GM03348 (cell line): ENCODE measurements around the gene CAST.

ENCODE experiments used
- DNase-seq: peaks from one replicate; pipeline ENCODE4 v3.0.0; 2012; ENCODE audit warnings: low spot score

Gene CAST

DNA sequence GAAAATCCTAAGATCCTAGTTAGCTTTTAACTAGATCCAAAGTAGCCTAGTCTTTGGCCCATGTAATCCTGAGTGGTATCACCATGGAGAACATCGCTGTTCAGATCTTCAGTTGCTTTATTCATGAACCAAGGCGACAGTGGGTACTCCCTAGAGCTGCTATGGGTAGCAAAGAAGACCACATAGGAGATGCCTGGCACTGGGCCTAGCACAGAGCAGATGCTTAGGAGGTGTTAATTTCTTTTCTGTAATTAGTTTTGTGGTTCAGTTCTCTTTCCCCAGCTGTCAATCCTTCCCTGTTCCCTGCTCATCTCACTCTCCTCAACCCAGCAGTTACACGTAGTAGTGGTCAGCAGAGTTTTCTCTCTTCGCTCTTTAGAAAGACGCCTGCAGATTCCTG is 9.3 kb downstream of the CAST start:
- DNase-seq: no peak

GRCh38 chr5:96673127-96673526 is 11.0 kb downstream of the CAST start:
- no peak for DNase-seq

DNA sequence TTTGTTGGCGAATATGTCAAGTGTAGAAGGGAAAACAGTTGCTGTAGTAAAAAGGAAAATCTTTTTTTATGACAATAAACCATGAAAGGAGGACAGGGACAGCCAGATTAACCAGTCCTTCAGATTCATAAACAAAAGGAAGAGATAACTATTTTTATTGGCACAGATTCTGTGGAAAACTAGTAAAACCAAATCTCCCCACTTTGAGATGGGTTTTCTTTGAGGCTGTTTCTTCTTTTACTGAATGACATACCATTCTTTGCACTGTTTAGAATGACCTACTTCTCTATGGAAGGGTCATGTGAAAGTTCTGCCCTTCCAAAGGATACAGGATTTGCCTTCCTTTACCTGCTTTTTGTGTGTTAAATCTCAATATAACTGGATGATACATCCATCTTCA is 13.7 kb downstream of the CAST start:
- no peak for DNase-seq

DNA sequence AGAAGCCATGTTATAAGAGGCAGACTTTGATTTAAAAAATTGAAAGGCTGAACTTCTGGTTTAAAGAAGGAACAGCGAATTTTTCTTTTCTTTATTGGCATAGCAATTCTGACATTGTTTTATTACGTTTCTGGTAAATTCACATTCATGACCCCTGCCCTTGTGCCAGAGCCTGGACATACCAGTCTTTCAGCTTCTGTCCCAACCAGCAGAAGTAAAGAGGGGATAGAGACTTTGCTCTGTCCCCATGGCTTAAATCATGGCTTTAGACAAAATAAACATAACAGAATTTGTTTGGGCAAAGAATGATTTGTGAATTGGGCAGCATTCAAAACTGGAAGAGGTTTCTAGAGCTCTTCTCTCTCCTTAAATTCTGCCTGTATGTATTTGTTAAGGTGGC is 15.3 kb downstream of the CAST start:
- DNase-seq: no peak

DNA sequence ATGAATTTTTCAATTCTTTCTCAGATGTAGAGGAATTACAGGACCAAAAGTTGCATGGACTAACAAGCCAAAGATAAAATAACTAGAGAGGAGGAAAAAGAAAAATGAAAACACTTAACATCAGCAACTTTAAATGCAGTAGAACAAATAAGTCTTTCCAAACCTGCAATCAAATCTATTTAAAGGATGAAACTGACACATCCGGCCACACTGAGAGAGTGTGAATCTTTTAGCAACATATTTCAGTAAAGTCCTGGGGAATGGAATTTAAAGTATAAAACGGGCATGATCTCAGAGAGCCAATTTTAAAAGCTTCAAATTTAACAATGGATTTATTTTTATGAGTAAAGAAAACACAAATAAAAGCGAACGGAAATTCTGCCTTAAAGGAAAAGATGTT is 17.1 kb downstream of the CAST start:
- DNase-seq: no peak

- no peak for DNase-seq
These were observed 18.7 kb downstream of the CAST start for GRCh38 chr5:96680759-96681470.

- DNase-seq: no peak
These were observed 21.2 kb downstream of the CAST start for GRCh38 chr5:96683392-96683791.

GRCh38 chr5:96683810-96684209 is 21.6 kb downstream of the CAST start:
- no peak for DNase-seq

DNA sequence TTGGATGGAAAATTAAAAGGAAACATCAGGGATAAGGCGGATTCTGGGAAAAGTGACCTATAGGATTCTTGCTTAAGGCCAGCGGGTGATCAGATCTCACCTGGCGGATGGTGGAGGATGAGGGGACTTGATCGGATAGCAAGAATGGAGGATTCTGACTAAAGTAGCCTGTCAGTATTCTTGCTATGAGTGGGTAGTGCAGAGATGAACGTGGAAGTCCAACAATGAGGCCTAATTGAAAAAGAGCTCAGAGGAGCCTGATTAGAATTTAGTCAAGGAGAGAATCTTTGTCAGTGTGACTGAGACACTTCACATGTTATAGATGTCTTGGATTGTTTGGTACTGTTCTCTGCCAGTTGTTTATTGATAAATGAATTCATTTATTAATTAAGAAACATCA is 24.9 kb downstream of the CAST start:
- DNase-seq: no peak

- peak; percentile 49 for DNase-seq
These were observed 25.8 kb downstream of the CAST start for GRCh38 chr5:96687812-96688453.

GRCh38 chr5:96690861-96691260 is 28.7 kb downstream of the CAST start:
- no peak for DNase-seq

GRCh38 chr5:96691503-96692303 is 29.5 kb downstream of the CAST start:
- DNase-seq: peak; percentile 62

DNA sequence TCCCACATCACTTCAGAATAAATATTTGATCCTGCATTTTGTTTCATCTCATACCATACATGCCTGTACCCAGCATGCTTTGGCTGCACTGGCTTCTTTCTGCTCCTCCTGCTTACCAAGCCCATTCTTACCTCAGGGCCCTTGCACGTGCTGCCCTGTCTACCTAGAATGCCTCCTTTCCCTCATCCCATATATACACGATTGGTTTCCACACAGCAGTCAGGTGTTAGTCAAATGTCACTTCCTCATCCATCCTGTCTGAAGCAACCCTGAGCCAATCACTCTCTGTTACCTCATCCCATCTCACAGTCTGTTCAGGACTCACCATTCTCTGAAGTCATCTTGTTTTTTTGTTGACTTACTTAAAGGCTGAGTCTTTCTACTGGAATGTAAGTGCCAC is 30.3 kb downstream of the CAST start:
- peak; percentile 13 for DNase-seq

DNA sequence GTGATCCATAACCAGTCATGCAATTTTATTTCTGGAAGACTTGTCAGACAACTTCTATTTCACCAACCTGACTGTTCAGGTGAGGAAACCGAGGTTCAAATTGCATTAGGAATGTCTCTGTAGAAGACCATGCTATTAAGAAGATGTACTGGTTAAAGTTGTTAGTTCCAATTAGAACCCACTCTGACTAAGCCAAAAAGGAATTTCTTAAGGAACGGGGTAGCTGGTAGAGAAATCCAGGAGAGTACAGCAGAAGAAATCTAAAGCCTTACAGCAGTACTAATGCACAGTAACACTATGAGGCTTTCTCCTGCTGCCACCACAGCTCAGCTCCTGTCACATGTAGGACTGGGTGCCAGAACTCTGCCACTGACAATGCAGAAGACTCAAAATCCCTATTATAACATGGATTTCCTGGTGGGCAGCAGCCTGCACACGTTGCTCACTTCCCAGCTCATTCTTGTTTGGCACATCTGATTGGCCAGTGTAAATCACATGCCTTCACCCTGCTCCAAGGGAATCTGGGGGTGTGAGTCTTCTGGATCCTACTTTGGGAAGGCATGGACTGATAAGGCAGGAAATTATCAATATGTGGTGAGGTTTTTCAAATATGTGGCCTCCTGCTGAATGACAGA is 37.1 kb downstream of the CAST start:
- DNase-seq: peak; percentile 54

DNA sequence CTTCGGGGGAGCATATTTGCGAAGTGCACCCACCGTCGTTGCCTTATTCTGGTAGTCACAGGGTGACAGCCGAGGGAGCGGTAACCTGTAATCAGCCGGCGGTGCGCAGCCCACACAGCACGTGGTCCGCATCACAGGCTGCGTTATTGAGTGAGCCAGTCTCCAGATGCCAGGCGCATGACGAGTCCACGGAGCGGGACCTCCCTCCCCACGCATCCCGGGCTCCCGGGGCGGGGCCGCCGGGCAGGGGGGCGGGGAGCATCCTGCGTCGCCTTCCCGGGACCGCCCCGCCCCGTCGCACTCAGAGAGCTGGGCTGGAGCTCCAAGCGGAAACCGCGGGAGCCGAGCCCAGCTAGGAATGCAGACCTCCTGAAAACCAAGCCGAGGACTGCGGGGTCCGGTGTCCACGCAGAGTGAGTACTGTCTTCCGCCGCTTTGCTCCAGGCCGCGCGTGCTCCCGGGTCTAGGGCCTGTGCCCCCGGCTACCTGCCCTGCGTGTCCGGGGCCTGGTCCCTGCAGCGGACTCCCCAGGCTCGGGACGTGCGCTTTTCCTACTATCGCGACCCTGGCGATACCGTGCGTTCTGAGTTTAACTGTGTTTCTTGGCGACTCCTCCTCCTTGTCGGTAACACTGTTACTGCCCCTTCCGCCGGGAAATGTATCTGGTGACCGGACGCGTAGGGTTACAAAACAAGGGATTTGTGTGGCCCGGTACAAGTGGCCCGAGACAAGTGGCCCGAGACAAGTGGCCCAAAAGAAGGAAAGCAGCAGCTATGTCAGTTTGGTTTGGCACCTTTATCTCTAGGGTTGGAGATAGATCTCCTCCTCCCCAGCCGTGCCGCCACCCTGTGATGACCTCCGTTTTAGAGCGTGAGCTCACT is 40.6 kb downstream of the CAST start:
- peak; percentile 99 for DNase-seq

- no peak for DNase-seq
These were observed 41.3 kb downstream of the CAST start for GRCh38 chr5:96703384-96703920.

DNA sequence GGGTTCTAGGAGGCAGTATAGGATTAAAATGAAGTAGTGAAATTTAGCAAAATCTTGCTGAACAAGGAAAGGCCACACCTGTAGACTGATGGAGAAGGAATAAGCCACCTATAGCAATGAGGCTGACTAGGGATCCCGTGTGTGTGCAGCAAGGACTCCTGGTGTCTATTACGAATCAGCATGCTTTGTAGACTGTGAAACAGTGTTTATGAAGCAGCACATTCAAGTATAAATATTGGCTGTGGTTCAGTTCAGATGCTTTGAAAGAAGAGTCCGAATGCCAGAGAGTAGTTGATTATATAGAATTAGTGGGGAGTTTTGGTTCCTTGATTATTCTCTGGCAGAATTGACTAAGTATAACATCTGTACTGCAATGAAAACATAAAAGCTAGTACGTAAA is 41.8 kb downstream of the CAST start:
- no peak for DNase-seq

- DNase-seq: no peak
These were observed 44.4 kb downstream of the CAST start for GRCh38 chr5:96706433-96707111.

- DNase-seq: no peak
These were observed 46.4 kb downstream of the CAST start for GRCh38 chr5:96708600-96708999.

DNA sequence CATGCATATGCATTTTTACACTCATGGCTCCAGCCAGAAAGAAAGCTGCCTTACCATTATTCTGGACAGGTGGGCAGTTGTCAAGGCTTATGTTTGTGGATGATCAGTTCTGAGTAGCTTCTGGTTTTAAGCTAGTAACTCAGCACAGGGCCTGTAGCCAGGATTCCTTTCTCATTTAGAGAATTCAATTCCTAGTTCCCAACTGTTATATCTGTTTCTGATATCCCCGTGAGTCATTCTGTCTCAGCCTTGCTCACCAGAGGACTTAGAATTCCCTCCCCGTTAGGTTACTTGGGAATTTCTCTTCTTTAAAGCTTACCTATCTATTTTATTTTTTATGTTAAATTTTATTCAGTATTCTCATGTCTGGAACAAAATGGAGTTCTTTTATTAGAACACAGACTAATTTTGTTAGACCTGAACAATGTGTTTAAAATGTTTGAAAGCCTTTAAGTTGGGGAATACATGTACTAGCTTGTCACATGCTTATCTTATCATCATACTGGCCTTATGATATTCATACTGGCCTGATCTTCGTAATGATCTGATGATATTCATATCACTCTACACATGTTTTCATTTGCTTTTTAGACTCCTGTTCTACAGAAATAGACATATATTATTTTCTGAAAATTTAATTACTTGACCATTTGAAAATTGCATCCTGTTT is 47.1 kb downstream of the CAST start:
- DNase-seq: peak; percentile 64
